LNCaP clone FGC (cell line): ENCODE data around the gene DAZAP2.
"Not testable (repeated sequence)": the region's sequence is repeated elsewhere in the genome, so short reads cannot be mapped to it uniquely, and the experiment has no call there.

ENCODE experiments used
- DNase-seq: peaks from one replicate; pipeline ENCODE4 v3.0.0-alpha.2; 2011; ENCODE audit warnings: low read depth
- H3K4me3 ChIP-seq: 2 replicates; pipeline ENCODE4 v1.5.1; 2011; ENCODE audit warnings: mild to moderate bottlenecking, low read depth, low read length, control low read depth
- CTCF ChIP-seq: IDR thresholded peaks from 2 replicates; pipeline ENCODE4 v1.5.1; 2012; ENCODE audit warnings: mild to moderate bottlenecking; ENCODE audit not compliant: control insufficient read depth, insufficient read depth; ENCODE audit errors: extremely low read depth

DAZAP2 gene

GRCh38 chr12:51275088-51275487 is 36.5 kb downstream of the DAZAP2 start:
- no peak for TF ChIP-seq CTCF
- no peak overlapping the region for H3K4me3 ChIP-seq
- no peak for DNase-seq

GRCh38 chr12:51281202-51281924 is 42.7 kb downstream of the DAZAP2 start:
- DNase-seq: no peak
- no peak for TF ChIP-seq CTCF
- no peak overlapping the region for H3K4me3 ChIP-seq

GRCh38 chr12:51285843-51286242 is 47.2 kb downstream of the DAZAP2 start:
- no peak for DNase-seq
- TF ChIP-seq CTCF: no peak
- no peak overlapping the region for H3K4me3 ChIP-seq

- H3K4me3 ChIP-seq, DNase-seq: not testable (repeated sequence)
Measured at GRCh38 chr12:51291603-51292513, 53.2 kb downstream of the DAZAP2 start.

More at GRCh38 chr12:51291603-51292513, 53.2 kb downstream of the DAZAP2 start:
- TF ChIP-seq CTCF: 0 out of 2 replicates have a peak, but pooled peaks have one; percentile 12
